Right lobe of liver (tissue), 6 donors: ENCODE measurements around the gene RAB3A. TPM values are rescaled to one million over a fixed set of nuclear protein-coding genes. Genes with fewer than 3 reads are reported as not detected.

Experiments used
- ATAC-seq, 4 donors: fragments of 200-7000 bp; cut with Tn5 transposase; one replicate each; pipeline ENCODE4 v1.9.1; 2020; ENCODE audit warnings: mild to moderate bottlenecking in 4 of 4, moderate library complexity in 4 of 4
- DNase-seq, 3 donors: peaks; one replicate each; pipeline ENCODE4 v3.0.0-alpha.2; 2020
- H3K27ac ChIP-seq, 3 donors: fragments of 200-600 bp; one replicate each; pipeline ENCODE4 v1.8.0; 2022
- H3K27me3 ChIP-seq, 2 donors: fragments of 200-600 bp; one replicate each; pipeline ENCODE4 v1.8.0; 2022
- H3K36me3 ChIP-seq, 4 donors: fragments of 200-600 bp; sonication (generic) in 1 of 4; one replicate each; pipeline versions ENCODE4 v1.5.1 to v1.8.0; 2017 to 2022; ENCODE audit warnings: control low read depth in 1 of 4
- H3K4me1 ChIP-seq, 4 donors: fragments of 200-600 bp; sonication (generic) in 1 of 4; one replicate each; pipeline versions ENCODE4 v1.5.1 to v1.8.0; 2017 to 2022; ENCODE audit warnings: control low read depth in 1 of 4
- H3K4me3 ChIP-seq, 3 donors: fragments of 200-600 bp; one replicate each; pipeline ENCODE4 v1.8.0; 2022
- H3K9me3 ChIP-seq, 4 donors: fragments of 200-600 bp; sonication (generic) in 1 of 4; one replicate each; pipeline versions ENCODE4 v1.5.1 to v1.8.0; 2017 to 2022; ENCODE audit warnings: control low read depth in 1 of 4
- CTCF ChIP-seq, 4 donors: fragments of 200-600 bp in 3 of 4; fragments of 450-650 bp in 1 of 4; IDR thresholded peaks; one replicate each; pipeline versions ENCODE4 v1.5.1 to v1.8.0; 2016 to 2022; ENCODE audit warnings: antibody characterized with exemption in 4 of 4, mild to moderate bottlenecking in 2 of 4
- POLR2A ChIP-seq: fragments of 450-650 bp; IDR thresholded peaks from one replicate; pipeline ENCODE4 v1.6.1; 2017; ENCODE audit warnings: antibody characterized with exemption, mild to moderate bottlenecking
- WGBS: methylation state at CpG from one replicate; pipeline ENCODE4 v1.1.6; 2018; ENCODE audit warnings: low coverage, low lambda C conversion rate; ENCODE audit not compliant: insufficient coverage; ENCODE audit errors: missing lambda C conversion rate; 5-methylcytosine and 5-hydroxymethylcytosine counted together
- intact Hi-C, 2 donors: fragments of 100-400 bp; cut with DNase I; formaldehyde crosslinking; loops; one replicate each; pipeline versions ENCODE4 v1.11.2 to v1.14.1; 2022
- total RNA-seq, 6 experiments: library from RNA; depleted of rRNA in 2 of 6; stranded (reverse); fragments of >200 nt in 2 of 6; fragmentation: NEBNext Ultra II Directional in 3 of 6; extraction: Animal tissue kit (Norgen Biotek cat#: 25700) in 3 of 6; gene quantifications; one replicate each; pipeline versions ENCODE4 v1.1.0 to v1.2.4, GENCODE V29; 2016 to 2023
- donor health status: DM: no; HTN: yes; CAD: no.
- donor health status: DM: no; HTN: no; CAD: no.
- donor health status: DM: no; HTN: no; CAD: no.
- donor health status: DM: no; HTN: yes; CAD: no.
- donor health status: DM: no; HTN: yes; CAD: no.

The RAB3A gene
- total RNA-seq, 6 experiments from 2014 or later, result 0.81 to 2.6 (median 1.4) TPM

- Histone ChIP-seq H3K27me3 (no peaks in the 10 kb centered on the region), H3K27ac (no peak overlapping the region), H3K4me1 (peaks cover 0 to under 1% (median 0%) of the 10 kb centered on the region in 4 donors), H3K4me3 (no peak overlapping the region), H3K36me3 (peaks cover 0 to 53% (median 13%) of the 10 kb centered on the region in 4 donors), H3K9me3 (no peaks in the 10 kb centered on the region)
- ATAC-seq (peak; percentile 63 to 74 (median 66)), DNase-seq (peak in 1 of 3 donors; percentile 61)
- TF ChIP-seq CTCF (IDR thresholded peaks at IDR 0.05) (peak; percentile 63 to 77 (median 68)), POLR2A (no peak)
- intact Hi-C loops, result loop anchor here (5.0 kb wide), 1 partner anchor 56 kb away; no protein-coding TSS in a partner anchor
- 61% methylated on average over 11 of the region's 14 CpGs for WGBS
Observed at GRCh38 chr19:18167975-18168645, 35.7 kb downstream of the RAB3A start.

DNA sequence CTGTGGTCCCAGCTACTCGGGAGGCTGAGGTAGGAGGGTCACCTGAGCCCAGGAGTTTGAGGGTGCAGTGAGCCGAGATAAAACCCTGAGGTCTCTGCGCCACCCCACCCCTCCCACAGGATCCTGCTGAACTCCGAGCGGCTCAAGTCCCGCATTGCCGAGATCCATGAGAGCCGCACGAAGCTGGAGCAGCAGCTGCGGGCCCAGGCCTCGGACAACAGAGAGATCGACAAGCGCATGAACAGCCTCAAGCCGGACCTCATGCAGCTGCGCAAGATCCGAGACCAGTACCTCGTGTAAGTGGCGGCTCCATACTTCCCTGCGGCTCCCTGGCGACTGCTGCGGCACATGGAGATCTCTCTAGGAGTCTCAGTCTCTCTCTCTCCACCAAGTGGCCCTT, 36.8 kb downstream of the RAB3A start:
- Histone ChIP-seq H3K4me1 (no peaks in the 10 kb centered on the region), H3K27me3 (no peaks in the 10 kb centered on the region), H3K9me3 (no peaks in the 10 kb centered on the region), H3K4me3 (no peak overlapping the region), H3K27ac (no peak overlapping the region), H3K36me3 (peaks cover 0 to 63% (median 15%) of the 10 kb centered on the region in 4 donors)
- DNase-seq (no peak), ATAC-seq (no peak)
- 96% methylated on average over 8 of the region's 21 CpGs for WGBS
- no peak for TF ChIP-seq POLR2A
- no peak for TF ChIP-seq CTCF (IDR thresholded peaks at IDR 0.05)
- intact Hi-C loops, result loop anchor here (5.0 kb wide), 1 partner anchor 55 kb away; no protein-coding TSS in a partner anchor

GRCh38 chr19:18165794-18166544, 37.9 kb downstream of the RAB3A start:
- H3K4me3 ChIP-seq, result no peak overlapping the region
- WGBS, result 91% methylated on average over 9 of the region's 15 CpGs
- no peaks in the 10 kb centered on the region for H3K27me3 ChIP-seq
- H3K27ac ChIP-seq, result no peak overlapping the region
- peaks cover 0 to 5% (median 2%) of the 10 kb centered on the region in 4 donors for H3K4me1 ChIP-seq
- H3K36me3 ChIP-seq, result peaks cover 0 to 63% (median 15%) of the 10 kb centered on the region in 4 donors
- ATAC-seq (no peak), DNase-seq (no peak)
- TF ChIP-seq POLR2A, result no peak
- TF ChIP-seq CTCF (IDR thresholded peaks at IDR 0.05), result no peak
- H3K9me3 ChIP-seq, result no peaks in the 10 kb centered on the region
- intact Hi-C loops, result loop anchor here (5.0 kb wide), 1 partner anchor 54 kb away; no protein-coding TSS in a partner anchor

- WGBS, result 97% methylated on average over 7 of the region's 7 CpGs
- no peak overlapping the region for H3K27ac ChIP-seq
- H3K4me1 ChIP-seq, result peaks cover 0 to 10% (median 2%) of the 10 kb centered on the region in 4 donors
- H3K27me3 ChIP-seq, result no peaks in the 10 kb centered on the region
- no peak overlapping the region for H3K4me3 ChIP-seq
- no peaks in the 10 kb centered on the region for H3K9me3 ChIP-seq
- TF ChIP-seq POLR2A, result no peak
- no peak for TF ChIP-seq CTCF (IDR thresholded peaks at IDR 0.05)
- ATAC-seq (no peak), DNase-seq (no peak)
- peaks cover 0 to 57% (median 15%) of the 10 kb centered on the region in 4 donors for H3K36me3 ChIP-seq
- intact Hi-C loops, result no loop called here
Observed at GRCh38 chr19:18164072-18164471, 39.8 kb downstream of the RAB3A start.
